Karpas-422 (cell line): ENCODE measurements around the gene MSANTD3. TPM values are rescaled to one million over a fixed set of nuclear protein-coding genes. Genes with fewer than 3 reads are reported as not detected.

Source experiments
- DNase-seq: peaks from one replicate; pipeline ENCODE4 v3.0.0-alpha.2; 2015
- H2AFZ ChIP-seq: fragments of 200-600 bp; sonication (generic); 2 replicates; pipeline ENCODE4 v1.6.1; 2014; ENCODE audit warnings: antibody characterized with exemption, low read length, mixed read lengths
- H3K27ac ChIP-seq: fragments of 200-600 bp; sonication (generic); 2 replicates; pipeline ENCODE4 v1.5.1; 2014; ENCODE audit warnings: mild to moderate bottlenecking, low read length, moderate library complexity
- H3K27me3 ChIP-seq: fragments of 200-600 bp; sonication (generic); 2 replicates; pipeline ENCODE4 v1.6.1; 2014; ENCODE audit warnings: low read length, mixed read lengths
- H3K36me3 ChIP-seq: fragments of 200-600 bp; sonication (generic); 2 replicates; pipeline ENCODE4 v1.6.1; 2014; ENCODE audit warnings: low read length, mixed read lengths; ENCODE audit not compliant: insufficient read depth
- H3K4me1 ChIP-seq: fragments of 200-600 bp; sonication (generic); 2 replicates; pipeline ENCODE4 v1.6.1; 2014; ENCODE audit warnings: mild to moderate bottlenecking, low read length, mixed read lengths
- H3K4me2 ChIP-seq: fragments of 200-600 bp; sonication (generic); 2 replicates; pipeline ENCODE4 v1.6.1; 2014; ENCODE audit warnings: low read length, low read depth, mild to moderate bottlenecking; ENCODE audit not compliant: poor library complexity, severe bottlenecking
- H3K4me3 ChIP-seq: fragments of 200-600 bp; sonication (generic); 2 replicates; pipeline ENCODE4 v1.5.1; 2014; ENCODE audit warnings: mild to moderate bottlenecking, antibody characterized with exemption, low read length, mixed read lengths
- H3K79me2 ChIP-seq: fragments of 200-600 bp; sonication (generic); 2 replicates; pipeline ENCODE4 v1.6.1; 2014; ENCODE audit warnings: mild to moderate bottlenecking, low read length, mixed read lengths
- H3K9ac ChIP-seq: fragments of 200-600 bp; sonication (generic); 2 replicates; pipeline ENCODE4 v1.6.0; 2014; ENCODE audit warnings: low read length
- H3K9me2 ChIP-seq: fragments of 200-600 bp; sonication (generic), shearing (Covaris generic); replicated peaks from 2 replicates; pipeline ENCODE4 v1.6.0; 2014; ENCODE audit warnings: mild to moderate bottlenecking, low read length, moderate library complexity; ENCODE audit not compliant: insufficient read depth
- H3K9me3 ChIP-seq: fragments of 300-700, 200-600 bp; sonication (generic); 2 replicates; pipeline ENCODE4 v1.6.1; 2014; ENCODE audit warnings: low read length, mixed read lengths
- H4K20me1 ChIP-seq: fragments of 200-600 bp; sonication (generic); 2 replicates; pipeline ENCODE4 v1.6.1; 2014; ENCODE audit warnings: mild to moderate bottlenecking, antibody characterized with exemption, low read length, low read depth; ENCODE audit not compliant: insufficient read depth
- total RNA-seq: library from RNA; depleted of rRNA; stranded (reverse); fragments of >200 nt; shearing (Covaris generic); gene quantifications from 2 replicates; pipeline ENCODE4 v1.2.3, GENCODE V29; 2014; ENCODE audit warnings: low replicate concordance; rRNA removed

MSANTD3 gene
- total RNA-seq, 1 experiment from 2014 or later = 36.4 TPM

DNA sequence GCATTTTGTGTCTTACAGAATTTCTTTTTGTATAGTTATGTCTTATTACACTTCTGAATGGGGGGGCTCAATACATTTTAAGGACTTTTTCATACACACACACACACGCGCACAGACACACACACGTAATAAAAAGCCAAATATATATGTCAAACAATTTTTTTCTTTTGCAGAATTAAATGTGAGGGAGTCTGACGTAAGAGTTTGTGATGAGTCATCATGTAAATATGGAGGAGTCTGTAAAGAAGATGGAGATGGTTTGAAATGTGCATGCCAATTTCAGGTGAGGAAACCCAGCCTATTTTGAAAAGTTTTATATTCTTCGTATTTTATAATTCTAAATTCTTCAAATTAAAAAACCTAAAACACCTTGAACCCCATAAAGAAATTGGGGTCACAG lies 71.6 kb downstream of the MSANTD3 start:
- Histone ChIP-seq H3K36me3 (no peaks in the 10 kb centered on the region), H3K4me2 (no peak overlapping the region), H3K4me3 (no peak overlapping the region), H4K20me1 (no peaks in the 10 kb centered on the region), H3K4me1 (peaks cover 4% of the 10 kb centered on the region; the same call in 1 of the 2 replicates), H3K27ac (no peak overlapping the region), H3K9ac (no peak overlapping the region), H3K27me3 (no peaks in the 10 kb centered on the region), H3K79me2 (no peaks in the 10 kb centered on the region), H3K9me2 (no peaks in the 10 kb centered on the region), H3K9me3 (no peaks in the 10 kb centered on the region), H2AFZ (no peak overlapping the region)
- DNase-seq = no peak

DNA sequence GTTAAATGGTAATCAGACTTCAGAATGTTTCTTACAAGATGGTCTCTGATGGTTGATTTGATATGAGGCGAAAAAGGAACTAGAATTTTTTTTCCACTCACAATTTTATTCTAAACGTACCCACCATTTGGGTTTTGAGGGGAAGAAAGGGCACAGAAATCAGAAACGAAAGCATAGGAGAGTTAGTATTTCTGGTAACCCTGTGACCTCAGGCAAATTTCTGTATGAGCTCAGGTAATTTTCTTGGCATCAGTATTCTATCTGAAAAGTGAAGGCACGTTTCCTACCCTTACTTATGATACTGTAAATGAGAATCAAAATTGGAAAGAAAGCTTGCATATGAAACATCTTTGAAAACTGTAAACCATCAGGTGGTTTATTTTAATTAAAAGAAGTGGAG lies 72.5 kb downstream of the MSANTD3 start:
- Histone ChIP-seq H3K27ac (no peak overlapping the region), H3K4me3 (no peak overlapping the region), H2AFZ (no peak overlapping the region), H3K36me3 (no peaks in the 10 kb centered on the region), H3K9me3 (no peaks in the 10 kb centered on the region), H3K9me2 (no peaks in the 10 kb centered on the region), H4K20me1 (no peaks in the 10 kb centered on the region), H3K4me1 (peaks cover 4% of the 10 kb centered on the region; the same call in 1 of the 2 replicates), H3K27me3 (no peaks in the 10 kb centered on the region), H3K9ac (no peak overlapping the region), H3K79me2 (no peaks in the 10 kb centered on the region), H3K4me2 (no peak overlapping the region)
- DNase-seq = no peak

DNA sequence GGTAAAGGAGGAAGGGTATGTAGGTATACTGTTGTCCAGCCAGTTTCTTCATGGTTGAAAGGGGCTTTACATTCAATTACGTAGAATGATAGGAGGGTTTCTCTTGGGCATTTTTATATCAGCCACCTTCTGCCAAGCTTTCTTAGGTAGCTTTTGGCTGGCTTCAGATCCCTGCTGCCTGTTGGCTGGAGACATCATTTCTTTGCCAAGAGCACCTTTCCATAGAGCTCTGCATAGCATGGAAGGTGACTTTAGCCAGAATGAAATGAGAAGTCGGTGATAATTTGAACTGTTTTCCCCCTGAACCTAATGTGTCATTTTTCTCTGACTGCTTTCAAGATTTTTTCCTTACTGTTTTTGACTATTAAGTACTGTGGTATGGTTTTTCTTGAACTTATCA lies 72.9 kb downstream of the MSANTD3 start:
- no peaks in the 10 kb centered on the region for H4K20me1 ChIP-seq
- no peak overlapping the region for H2AFZ ChIP-seq
- DNase-seq = no peak
- H3K4me2 ChIP-seq = no peak overlapping the region
- no peak overlapping the region for H3K4me3 ChIP-seq
- H3K27me3 ChIP-seq = no peaks in the 10 kb centered on the region
- H3K9me3 ChIP-seq = no peaks in the 10 kb centered on the region
- peaks cover 4% of the 10 kb centered on the region; the same call in 1 of the 2 replicates for H3K4me1 ChIP-seq
- H3K9me2 ChIP-seq = no peaks in the 10 kb centered on the region
- no peaks in the 10 kb centered on the region for H3K36me3 ChIP-seq
- no peak overlapping the region for H3K27ac ChIP-seq
- H3K9ac ChIP-seq = no peak overlapping the region
- no peaks in the 10 kb centered on the region for H3K79me2 ChIP-seq

Other genes starting within 250 kb of the MSANTD3 start
- gene TEX10, start 74.2 kb upstream of the MSANTD3 start, total RNA-seq = 39.6 and 73.7 TPM in 2 replicates
- gene TMEFF1, start 46.0 kb downstream of the MSANTD3 start, total RNA-seq = not detected in 2 replicates
- 0.47 and 0.67 TPM in 2 replicates for gene CAVIN4, start 150.9 kb downstream of the MSANTD3 start, total RNA-seq